H9 (cell line): ENCODE measurements around the gene RIPK4. TPM values are rescaled to one million over a fixed set of nuclear protein-coding genes. Genes with fewer than 3 reads are reported as not detected.

ENCODE experiments used
- DNase-seq: peaks from one replicate; pipeline ENCODE4 v3.0.0-alpha.2; 2017
- H2AFZ ChIP-seq: one replicate; pipeline ENCODE4 v1.6.1; 2013; ENCODE audit warnings: mild to moderate bottlenecking, low read length, control low read depth, moderate library complexity
- H2AK5ac ChIP-seq: 2 replicates; pipeline ENCODE4 v1.6.1; 2013; ENCODE audit warnings: low read length, control low read depth, mixed read lengths; ENCODE audit not compliant: insufficient read length
- H2BK120ac ChIP-seq: one replicate; pipeline ENCODE4 v1.6.1; 2013; ENCODE audit warnings: low read depth, mild to moderate bottlenecking, low read length, control low read depth, inconsistent platforms; ENCODE audit not compliant: poor library complexity, severe bottlenecking
- H2BK12ac ChIP-seq: 2 replicates; pipeline ENCODE4 v1.6.1; 2013; ENCODE audit warnings: low read length, control low read depth, mixed read lengths, low read depth; ENCODE audit not compliant: insufficient read length
- H2BK15ac ChIP-seq: 2 replicates; pipeline ENCODE4 v1.6.1; 2013; ENCODE audit warnings: low read depth, low read length, control low read depth
- H2BK20ac ChIP-seq: one replicate; pipeline ENCODE4 v1.6.1; 2013; ENCODE audit warnings: low read depth, mild to moderate bottlenecking, low read length, control low read depth, inconsistent platforms; ENCODE audit not compliant: poor library complexity, severe bottlenecking
- H2BK5ac ChIP-seq: 2 replicates; pipeline ENCODE4 v1.6.1; 2013; ENCODE audit warnings: low read length, control low read depth, mixed read lengths; ENCODE audit not compliant: insufficient read length
- H3K14ac ChIP-seq: 2 replicates; pipeline ENCODE4 v1.6.1; 2013; ENCODE audit warnings: low read length, control low read depth; ENCODE audit not compliant: insufficient read depth
- H3K18ac ChIP-seq: 2 replicates; pipeline ENCODE4 v1.6.1; 2013; ENCODE audit warnings: low read depth, mild to moderate bottlenecking, mixed read lengths, low read length, control low read depth; ENCODE audit not compliant: insufficient read length
- H3K23ac ChIP-seq: 2 replicates; pipeline ENCODE4 v1.6.1; 2013; ENCODE audit warnings: low read length, control low read depth, mixed read lengths, low read depth; ENCODE audit not compliant: insufficient read length
- H3K23me2 ChIP-seq: 2 replicates; pipeline ENCODE4 v1.6.1; 2013; ENCODE audit warnings: low read depth, mild to moderate bottlenecking, mixed read lengths, low read length, control low read depth; ENCODE audit not compliant: insufficient read length, poor library complexity, severe bottlenecking
- H3K27ac ChIP-seq: 2 replicates; pipeline ENCODE4 v1.5.1; 2013; ENCODE audit warnings: low read length, control low read depth, mixed read lengths, low read depth; ENCODE audit not compliant: insufficient read length
- H3K27me3 ChIP-seq: 2 replicates; pipeline ENCODE4 v1.6.1; 2013; ENCODE audit warnings: low read length, control low read depth, inconsistent platforms; ENCODE audit not compliant: insufficient read depth
- H3K4ac ChIP-seq: 2 replicates; pipeline ENCODE4 v1.6.1; 2013; ENCODE audit warnings: low read depth, mild to moderate bottlenecking, control low read depth, inconsistent platforms, low read length, moderate library complexity
- H3K4me1 ChIP-seq: 2 replicates; pipeline ENCODE4 v1.6.1; 2013; ENCODE audit warnings: low read length, control low read depth, inconsistent platforms; ENCODE audit not compliant: insufficient read depth
- H3K4me2 ChIP-seq: 2 replicates; pipeline ENCODE4 v1.6.1; 2013; ENCODE audit warnings: low read length, control low read depth, mixed read lengths; ENCODE audit not compliant: insufficient read length, insufficient read depth
- H3K56ac ChIP-seq: 2 replicates; pipeline ENCODE4 v1.6.1; 2013; ENCODE audit warnings: low read depth, mild to moderate bottlenecking, mixed read lengths, low read length, control low read depth; ENCODE audit not compliant: insufficient read length
- H3K79me1 ChIP-seq: 2 replicates; pipeline ENCODE4 v1.6.1; 2013; ENCODE audit warnings: low read depth, mild to moderate bottlenecking, moderate library complexity, low read length, control low read depth, inconsistent platforms; ENCODE audit not compliant: insufficient read depth, poor library complexity, severe bottlenecking
- H3K79me2 ChIP-seq: 2 replicates; pipeline ENCODE4 v1.6.1; 2013; ENCODE audit warnings: low read length, control low read depth, inconsistent platforms; ENCODE audit not compliant: insufficient read depth
- H3K9ac ChIP-seq: 2 replicates; pipeline ENCODE4 v1.6.1; 2013; ENCODE audit warnings: low read length, control low read depth, mixed read lengths; ENCODE audit not compliant: insufficient read length; ENCODE audit errors: extremely low read depth
- H3K9me3 ChIP-seq: one replicate; pipeline ENCODE4 v1.6.1; 2013; ENCODE audit warnings: low read depth, low read length, inconsistent platforms; ENCODE audit not compliant: control insufficient read depth
- H3T11ph ChIP-seq: one replicate; pipeline ENCODE4 v1.6.1; 2013; ENCODE audit warnings: mild to moderate bottlenecking, low read length, control low read depth, inconsistent platforms
- H4K20me1 ChIP-seq: one replicate; pipeline ENCODE4 v1.6.1; 2013; ENCODE audit not compliant: control insufficient read depth, insufficient read length, insufficient read depth
- H4K5ac ChIP-seq: 2 replicates; pipeline ENCODE4 v1.6.1; 2013; ENCODE audit warnings: low read depth, mild to moderate bottlenecking, mixed read lengths, low read length, control low read depth; ENCODE audit not compliant: insufficient read length
- H4K8ac ChIP-seq: replicated peaks from 2 replicates; pipeline ENCODE4 v1.6.1; 2013; ENCODE audit warnings: low read length, control low read depth, mixed read lengths, low read depth; ENCODE audit not compliant: insufficient read length
- H4K91ac ChIP-seq: 2 replicates; pipeline ENCODE4 v1.6.1; 2013; ENCODE audit warnings: low read depth, mild to moderate bottlenecking, moderate library complexity, mixed read lengths, low read length, control low read depth; ENCODE audit not compliant: insufficient read length
- H3K27ac Mint-ChIP-seq, 3 experiments: 2 replicates in 2 of 3; 3 replicates in 1 of 3; pipeline ENCODE4 v1.8.0; 2020 to 2021; ENCODE audit warnings: mixed read lengths in 3 of 3, mild to moderate bottlenecking in 1 of 3, moderate library complexity in 1 of 3
- H3K27me3 Mint-ChIP-seq: 2 replicates; pipeline ENCODE4 v1.8.0; 2021; ENCODE audit warnings: low read depth, mild to moderate bottlenecking, moderate library complexity, mixed read lengths
- H3K36me3 Mint-ChIP-seq, 3 experiments: 2 replicates in 2 of 3; 3 replicates in 1 of 3; pipeline ENCODE4 v1.8.0; 2020 to 2021; ENCODE audit warnings: low read depth in 3 of 3, mixed read lengths in 3 of 3; ENCODE audit not compliant: insufficient read depth in 1 of 3
- H3K4me1 Mint-ChIP-seq, 2 experiments: 2 replicates each; pipeline ENCODE4 v1.8.0; 2020; ENCODE audit warnings: mixed read lengths in 2 of 2
- H3K4me3 Mint-ChIP-seq, 2 experiments: 2 replicates in 1 of 2; 3 replicates in 1 of 2; pipeline ENCODE4 v1.8.0; 2020 to 2021; ENCODE audit warnings: mild to moderate bottlenecking in 2 of 2, mixed read lengths in 2 of 2, moderate library complexity in 1 of 2
- H3K9me3 Mint-ChIP-seq, 2 experiments: 2 replicates in 1 of 2; 3 replicates in 1 of 2; pipeline ENCODE4 v1.8.0; 2020; ENCODE audit warnings: mild to moderate bottlenecking in 2 of 2, mixed read lengths in 2 of 2, moderate library complexity in 1 of 2
- WGBS: extraction: QIAGEN DNeasy Blood & Tissue Kit; methylation state at CpG from one replicate; pipeline ENCODE4 v1.1.7; 2013; ENCODE audit warnings: missing lambda C conversion rate, low lambda C conversion rate, mixed read lengths; ENCODE audit not compliant: insufficient read length; ENCODE audit errors: extremely low coverage; 5-methylcytosine and 5-hydroxymethylcytosine counted together
- total RNA-seq: library from RNA; stranded (reverse); gene quantifications from 2 replicates; pipeline ENCODE4 v1.2.1, GENCODE V29; 2021
- TF ChIP-seq, protein P1 (sequence below): fragments of 200-600 bp; sonication (generic); conservative IDR thresholded peaks from 3 replicates; pipeline ENCODE4 v1.8.0; 2021; ENCODE audit warnings: antibody characterized with exemption, mild to moderate bottlenecking

Gene RIPK4
- total RNA-seq, 1 experiment from 2014 or later, result 2.9 TPM

DNA sequence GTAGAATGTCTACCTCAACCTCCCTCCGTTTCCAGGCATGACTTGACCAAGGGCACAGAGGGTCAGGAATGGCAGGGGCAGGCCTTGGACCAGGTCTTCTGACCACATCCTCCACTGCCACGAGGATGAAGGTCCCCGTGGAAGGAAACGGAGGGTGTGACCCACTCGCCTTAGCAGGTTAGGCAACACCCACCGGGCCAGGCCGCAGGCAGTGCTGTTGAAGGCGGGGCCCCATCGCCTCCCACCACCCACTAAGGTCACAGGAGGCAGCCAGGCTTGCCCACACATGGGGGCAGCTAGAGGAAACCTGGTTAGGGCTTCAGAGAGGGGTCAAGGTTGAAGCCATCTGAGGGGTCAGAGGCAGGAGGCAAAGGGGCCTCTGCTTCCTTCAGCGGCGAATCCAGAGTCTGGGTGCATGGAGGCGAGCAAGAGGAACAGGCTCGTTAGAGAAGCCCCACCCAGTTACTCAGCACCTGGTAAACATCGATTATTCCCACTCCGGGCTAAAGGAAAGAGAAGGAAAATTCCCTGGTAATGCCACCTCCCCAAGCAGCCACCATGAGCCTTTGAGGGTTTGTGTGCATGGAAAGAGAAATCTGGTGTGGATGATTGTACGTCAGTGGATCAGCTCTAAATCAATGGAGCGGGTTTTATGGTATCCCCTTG lies 37.0 kb downstream of the RIPK4 start:
- Histone ChIP-seq H2BK12ac (no peak overlapping the region), H2BK15ac (no peak overlapping the region), H3K14ac (no peak overlapping the region), H3K23ac (no peak overlapping the region), H3K27ac (no peak overlapping the region), H3K27me3 (peaks cover 15% of the 10 kb centered on the region; the same call in 1 of the 2 replicates), H3K56ac (no peak overlapping the region), H3K79me2 (no peaks in the 10 kb centered on the region), H3K4me1 (no peaks in the 10 kb centered on the region), H4K91ac (no peak overlapping the region), H3T11ph (no peak overlapping the region), H2AK5ac (no peak overlapping the region), H2BK20ac (no peak overlapping the region), H3K18ac (no peak overlapping the region), H3K4me2 (no peak overlapping the region), H3K79me1 (no peaks in the 10 kb centered on the region), H4K5ac (no peak overlapping the region), H2BK120ac (no peak overlapping the region), H3K4ac (no peak overlapping the region), H4K20me1 (no peaks in the 10 kb centered on the region), H4K8ac (no peak overlapping the region), H3K9ac (no peak overlapping the region), H3K23me2 (no peaks in the 10 kb centered on the region), H2BK5ac (no peak overlapping the region), H3K9me3 (no peaks in the 10 kb centered on the region), H2AFZ (no peak overlapping the region)
- Mint-ChIP-seq H3K27me3 (peaks cover 14% of the 10 kb centered on the region), H3K27ac (no peak overlapping the region), H3K4me3 (no peak overlapping the region), H3K4me1 (peaks cover 12 to 34% of the 10 kb centered on the region in 2 experiments), H3K36me3 (no peaks in the 10 kb centered on the region), H3K9me3 (no peaks in the 10 kb centered on the region; a peak in 3 of 5 replicates)
- TF ChIP-seq, protein P1, sequence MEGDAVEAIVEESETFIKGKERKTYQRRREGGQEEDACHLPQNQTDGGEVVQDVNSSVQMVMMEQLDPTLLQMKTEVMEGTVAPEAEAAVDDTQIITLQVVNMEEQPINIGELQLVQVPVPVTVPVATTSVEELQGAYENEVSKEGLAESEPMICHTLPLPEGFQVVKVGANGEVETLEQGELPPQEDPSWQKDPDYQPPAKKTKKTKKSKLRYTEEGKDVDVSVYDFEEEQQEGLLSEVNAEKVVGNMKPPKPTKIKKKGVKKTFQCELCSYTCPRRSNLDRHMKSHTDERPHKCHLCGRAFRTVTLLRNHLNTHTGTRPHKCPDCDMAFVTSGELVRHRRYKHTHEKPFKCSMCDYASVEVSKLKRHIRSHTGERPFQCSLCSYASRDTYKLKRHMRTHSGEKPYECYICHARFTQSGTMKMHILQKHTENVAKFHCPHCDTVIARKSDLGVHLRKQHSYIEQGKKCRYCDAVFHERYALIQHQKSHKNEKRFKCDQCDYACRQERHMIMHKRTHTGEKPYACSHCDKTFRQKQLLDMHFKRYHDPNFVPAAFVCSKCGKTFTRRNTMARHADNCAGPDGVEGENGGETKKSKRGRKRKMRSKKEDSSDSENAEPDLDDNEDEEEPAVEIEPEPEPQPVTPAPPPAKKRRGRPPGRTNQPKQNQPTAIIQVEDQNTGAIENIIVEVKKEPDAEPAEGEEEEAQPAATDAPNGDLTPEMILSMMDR, result no peak
- no CpG with 5 or more reads among the region's 17 CpGs for whole genome bisulfite sequencing
- DNase-seq, result no peak
